PFSK-1 (cell line): ENCODE measurements around the gene B3GNT8.

Experiments used
- FOXP2 ChIP-seq: optimal IDR thresholded peaks from 2 replicates; pipeline ENCODE3; 2011; ENCODE audit warnings: borderline replicate concordance, control low read depth, inconsistent platforms; ENCODE audit not compliant: insufficient read depth; ENCODE audit errors: extremely low read length, extremely low read depth
- POLR2AphosphoS5 ChIP-seq: IDR thresholded peaks from 2 replicates; pipeline ENCODE4 v1.6.1; 2012; ENCODE audit warnings: low read depth, mild to moderate bottlenecking, control low read depth, low read length, moderate library complexity
- SIN3A ChIP-seq: IDR thresholded peaks from 2 replicates; pipeline ENCODE4 v1.6.1; 2012; ENCODE audit warnings: mild to moderate bottlenecking, low read length, moderate library complexity, borderline replicate concordance; ENCODE audit not compliant: insufficient read depth
- TAF1 ChIP-seq: IDR thresholded peaks from 2 replicates; pipeline ENCODE4 v1.6.1; 2012; ENCODE audit warnings: low read length, control low read depth, borderline replicate concordance; ENCODE audit not compliant: insufficient read depth
- TF ChIP-seq, protein P1 (sequence below), 2 experiments: IDR thresholded peaks; 2 replicates each; pipeline versions ENCODE4 v1.6.1 to v1.8.0; 2011 to 2012; ENCODE audit warnings: low read depth in 2 of 2, low read length in 2 of 2, control low read depth in 1 of 2, inconsistent platforms in 1 of 2, mild to moderate bottlenecking in 1 of 2, moderate library complexity in 1 of 2; ENCODE audit not compliant: insufficient read depth in 1 of 2

DNA sequence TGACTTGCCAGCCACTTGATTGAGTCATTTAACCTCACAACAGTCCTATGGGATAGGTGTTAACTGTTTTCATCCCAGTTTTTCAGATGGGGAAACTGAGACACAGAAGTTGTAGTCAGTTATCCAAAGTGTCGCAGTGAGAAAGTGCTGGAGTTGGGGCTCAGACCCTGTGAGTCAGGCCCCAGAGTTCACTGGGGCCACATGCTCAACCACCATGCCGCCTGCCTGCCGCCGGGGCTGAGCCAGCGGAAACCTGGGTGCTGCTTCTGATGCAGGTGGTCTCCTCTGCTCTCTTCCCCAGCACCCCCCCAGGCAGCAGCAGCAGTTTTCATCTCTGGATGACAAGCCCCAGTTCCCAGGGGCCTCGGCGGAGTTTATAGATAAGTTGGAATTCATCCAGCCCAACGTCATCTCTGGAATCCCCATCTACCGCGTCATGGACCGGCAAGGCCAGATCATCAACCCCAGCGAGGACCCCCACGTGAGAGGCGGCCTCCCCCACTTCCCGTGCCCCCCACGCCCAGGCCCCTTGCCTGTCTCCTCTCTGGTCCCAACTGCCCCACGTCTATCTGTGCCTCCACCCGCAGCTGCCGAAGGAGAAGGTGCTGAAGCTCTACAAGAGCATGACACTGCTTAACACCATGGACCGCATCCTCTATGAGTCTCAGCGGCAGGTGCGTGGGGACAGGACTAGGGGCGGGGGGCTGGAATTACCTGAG, 16.7 kb downstream of the B3GNT8 start:
- TF ChIP-seq, protein P1, sequence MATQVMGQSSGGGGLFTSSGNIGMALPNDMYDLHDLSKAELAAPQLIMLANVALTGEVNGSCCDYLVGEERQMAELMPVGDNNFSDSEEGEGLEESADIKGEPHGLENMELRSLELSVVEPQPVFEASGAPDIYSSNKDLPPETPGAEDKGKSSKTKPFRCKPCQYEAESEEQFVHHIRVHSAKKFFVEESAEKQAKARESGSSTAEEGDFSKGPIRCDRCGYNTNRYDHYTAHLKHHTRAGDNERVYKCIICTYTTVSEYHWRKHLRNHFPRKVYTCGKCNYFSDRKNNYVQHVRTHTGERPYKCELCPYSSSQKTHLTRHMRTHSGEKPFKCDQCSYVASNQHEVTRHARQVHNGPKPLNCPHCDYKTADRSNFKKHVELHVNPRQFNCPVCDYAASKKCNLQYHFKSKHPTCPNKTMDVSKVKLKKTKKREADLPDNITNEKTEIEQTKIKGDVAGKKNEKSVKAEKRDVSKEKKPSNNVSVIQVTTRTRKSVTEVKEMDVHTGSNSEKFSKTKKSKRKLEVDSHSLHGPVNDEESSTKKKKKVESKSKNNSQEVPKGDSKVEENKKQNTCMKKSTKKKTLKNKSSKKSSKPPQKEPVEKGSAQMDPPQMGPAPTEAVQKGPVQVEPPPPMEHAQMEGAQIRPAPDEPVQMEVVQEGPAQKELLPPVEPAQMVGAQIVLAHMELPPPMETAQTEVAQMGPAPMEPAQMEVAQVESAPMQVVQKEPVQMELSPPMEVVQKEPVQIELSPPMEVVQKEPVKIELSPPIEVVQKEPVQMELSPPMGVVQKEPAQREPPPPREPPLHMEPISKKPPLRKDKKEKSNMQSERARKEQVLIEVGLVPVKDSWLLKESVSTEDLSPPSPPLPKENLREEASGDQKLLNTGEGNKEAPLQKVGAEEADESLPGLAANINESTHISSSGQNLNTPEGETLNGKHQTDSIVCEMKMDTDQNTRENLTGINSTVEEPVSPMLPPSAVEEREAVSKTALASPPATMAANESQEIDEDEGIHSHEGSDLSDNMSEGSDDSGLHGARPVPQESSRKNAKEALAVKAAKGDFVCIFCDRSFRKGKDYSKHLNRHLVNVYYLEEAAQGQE (IDR thresholded peaks at IDR 0.05; ENCODE audit: insufficient read depth in 1 of 2, low read depth in 2 of 2, low read length in 2 of 2) = no peak
- TF ChIP-seq TAF1 (no peak), SIN3A (no peak), POLR2AphosphoS5 (no peak), FOXP2 (no peak)
